ENCODE results near the gene AREL1.

AREL1 gene

DNA sequence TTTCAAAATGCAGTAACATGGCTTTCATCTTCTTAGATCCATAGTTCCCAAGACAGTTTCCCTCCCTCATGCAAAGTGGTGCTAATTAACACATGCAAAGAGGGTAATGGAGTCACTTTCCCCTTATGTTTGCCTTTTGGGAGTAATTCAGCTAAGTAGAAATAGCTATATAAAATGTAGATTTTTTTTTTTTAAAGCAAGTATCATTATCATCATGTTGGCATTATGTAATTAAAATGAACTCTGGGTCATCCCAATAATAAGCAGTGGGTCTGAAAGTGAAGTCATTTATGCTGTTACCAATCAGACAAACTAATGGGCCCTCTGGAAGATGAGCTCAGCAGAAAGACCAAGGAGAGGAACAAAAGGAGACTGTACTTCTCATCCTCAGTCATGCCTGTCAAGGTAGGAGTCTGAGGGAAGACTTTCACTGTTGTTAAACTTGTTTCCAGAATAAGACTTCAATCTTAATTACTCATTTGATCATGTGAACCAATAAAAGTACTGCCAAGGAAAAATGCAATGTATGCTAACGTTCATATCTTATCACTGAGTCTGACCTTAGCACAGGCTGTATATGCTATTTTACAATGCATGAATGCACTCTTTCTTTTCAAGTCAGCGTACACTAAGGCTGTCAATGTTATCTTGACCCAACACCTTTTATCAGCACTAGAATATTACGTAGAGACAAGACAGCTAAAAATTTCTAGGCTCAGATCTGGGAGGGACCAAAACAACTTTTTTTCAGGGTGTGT, 26.8 kb downstream of the AREL1 start:
- no peak for TF ChIP-seq CTCF (IDR thresholded peaks at IDR 0.05; ENCODE audit: low read depth, low read length, missing control alignments)
- Histone ChIP-seq H3K27ac (no peak overlapping the region), H3K27me3 (replicated peaks) (no peaks in the 10 kb centered on the region), H3K36me3 (replicated peaks) (peaks cover 44% of the 10 kb centered on the region), H3K4me3 (ENCODE audit: low read depth, low read length) (no peak overlapping the region)
- in situ Hi-C loops (cut with HindIII; ENCODE audit: low pct_ligation_motif_present, low sequenced_read_pairs), result no loop called here
- no peak for DNase-seq

GRCh38 chr14:74685056-74685455, 27.8 kb downstream of the AREL1 start:
- no peak for DNase-seq
- TF ChIP-seq CTCF (IDR thresholded peaks at IDR 0.05; ENCODE audit: low read depth, low read length, missing control alignments), result no peak
- Histone ChIP-seq H3K27ac (no peak overlapping the region), H3K36me3 (replicated peaks) (peaks cover 43% of the 10 kb centered on the region), H3K4me3 (ENCODE audit: low read depth, low read length) (no peak overlapping the region), H3K27me3 (replicated peaks) (no peaks in the 10 kb centered on the region)
- in situ Hi-C loops (cut with HindIII; ENCODE audit: low pct_ligation_motif_present, low sequenced_read_pairs), result no loop called here

- no peak overlapping the region for H3K4me3 ChIP-seq (ENCODE audit: low read depth, low read length)
- no peak for TF ChIP-seq CTCF (IDR thresholded peaks at IDR 0.05; ENCODE audit: low read depth, low read length, missing control alignments)
- peaks cover 39% of the 10 kb centered on the region for H3K36me3 ChIP-seq (replicated peaks)
- H3K27ac ChIP-seq, result no peak overlapping the region
- no peak for DNase-seq
- in situ Hi-C loops (cut with HindIII; ENCODE audit: low pct_ligation_motif_present, low sequenced_read_pairs), result no loop called here
- H3K27me3 ChIP-seq (replicated peaks), result no peaks in the 10 kb centered on the region
These were observed 28.4 kb downstream of the AREL1 start for GRCh38 chr14:74684434-74684833.

GRCh38 chr14:74683406-74683805, 29.5 kb downstream of the AREL1 start:
- Histone ChIP-seq H3K27ac (no peak overlapping the region), H3K4me3 (ENCODE audit: low read depth, low read length) (no peak overlapping the region), H3K36me3 (replicated peaks) (peaks cover 38% of the 10 kb centered on the region), H3K27me3 (replicated peaks) (no peaks in the 10 kb centered on the region)
- TF ChIP-seq CTCF (IDR thresholded peaks at IDR 0.05; ENCODE audit: low read depth, low read length, missing control alignments), result no peak
- in situ Hi-C loops (cut with HindIII; ENCODE audit: low pct_ligation_motif_present, low sequenced_read_pairs), result no loop called here
- DNase-seq, result no peak

- TF ChIP-seq CTCF (IDR thresholded peaks at IDR 0.05; ENCODE audit: low read depth, low read length, missing control alignments), result no peak
- no peak overlapping the region for H3K4me3 ChIP-seq (ENCODE audit: low read depth, low read length)
- no peak for DNase-seq
- H3K27ac ChIP-seq, result no peak overlapping the region
- peaks cover 33% of the 10 kb centered on the region for H3K36me3 ChIP-seq (replicated peaks)
- in situ Hi-C loops (cut with HindIII; ENCODE audit: low pct_ligation_motif_present, low sequenced_read_pairs), result no loop called here
- H3K27me3 ChIP-seq (replicated peaks), result no peaks in the 10 kb centered on the region
These were observed 30.5 kb downstream of the AREL1 start for GRCh38 chr14:74682169-74682952.

Measured in brain microvascular endothelial cell (primary cell).